NCI-H2196 treated with DMSO at 0.1 percent for 48 hours (cell line): ENCODE measurements around the gene NFKB2.

Experiments used
- DNase-seq: peaks from one replicate; lab custom pipeline; 2025; ENCODE audit not compliant: unreplicated experiment; lab: John Stamatoyannopoulos, UW

NFKB2 gene

GRCh38 chr10:102395400-102396316 lies at the start of gene NFKB2:
Gene NFKB2 (plus strand): TSS chr10:102395705. CDS start chr10:102395960, 255 bp downstream.
- peak; percentile 22 for DNase-seq

DNA sequence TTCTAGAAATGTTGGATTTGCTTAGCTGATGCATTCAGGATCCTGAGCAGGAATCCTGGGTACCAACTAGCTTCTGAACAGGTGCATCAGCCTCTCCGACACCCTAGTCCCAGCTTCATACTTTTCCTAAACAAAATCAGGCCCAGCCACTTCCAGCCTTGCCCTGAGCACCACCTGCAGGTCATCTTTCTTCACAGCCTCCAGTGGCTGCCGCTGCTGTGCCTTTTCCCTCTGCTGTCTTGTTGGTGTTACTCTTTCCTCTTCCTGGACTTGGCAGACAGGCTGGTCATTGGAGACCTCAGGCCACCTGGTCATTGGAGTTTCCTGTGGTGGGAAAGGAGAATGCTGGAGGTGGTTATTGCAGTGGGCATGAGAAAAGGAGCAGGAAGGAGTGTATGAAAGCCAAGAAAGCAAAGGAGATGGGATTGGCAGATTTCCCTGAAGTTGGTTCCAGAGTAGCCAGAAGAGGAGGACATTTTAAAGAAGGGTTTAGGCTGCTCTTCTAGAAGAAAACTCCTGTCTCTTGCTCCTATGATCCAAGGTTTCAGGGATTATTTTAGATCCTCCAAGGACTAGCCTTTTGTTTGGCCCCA lies 48.2 kb upstream of the NFKB2 start:
- DNase-seq = peak; percentile 44

- peak; percentile 31 for DNase-seq
Observed at GRCh38 chr10:102352066-102352715, 43.3 kb upstream of the NFKB2 start.

- DNase-seq = no peak
Observed at GRCh38 chr10:102354451-102354850, 41.1 kb upstream of the NFKB2 start.

- DNase-seq = no peak
Observed at GRCh38 chr10:102358712-102359382, 36.7 kb upstream of the NFKB2 start.

GRCh38 chr10:102367441-102367840 lies 28.1 kb upstream of the NFKB2 start:
- DNase-seq = no peak

DNA sequence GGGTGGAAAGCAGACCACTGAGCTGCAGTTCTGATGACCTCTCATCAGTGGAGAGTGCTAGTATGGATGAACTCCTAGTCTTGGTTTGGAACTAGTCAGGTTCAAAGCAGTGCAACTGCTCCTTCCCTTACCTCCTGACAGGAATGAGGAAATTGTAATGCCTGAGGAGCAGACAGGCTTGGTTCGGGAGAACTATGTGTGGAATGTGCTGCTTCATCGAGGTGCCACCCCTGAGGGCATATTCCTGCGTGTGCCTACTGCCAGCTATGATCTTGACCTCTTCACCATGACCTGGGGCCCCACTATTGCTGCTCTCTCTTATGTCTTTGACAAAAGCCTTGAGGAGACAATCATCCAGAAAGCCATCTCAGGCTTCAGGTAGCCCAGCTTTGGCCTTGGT lies 27.4 kb upstream of the NFKB2 start:
- DNase-seq = no peak

- DNase-seq = no peak
Observed at GRCh38 chr10:102371295-102371694, 24.2 kb upstream of the NFKB2 start.

DNA sequence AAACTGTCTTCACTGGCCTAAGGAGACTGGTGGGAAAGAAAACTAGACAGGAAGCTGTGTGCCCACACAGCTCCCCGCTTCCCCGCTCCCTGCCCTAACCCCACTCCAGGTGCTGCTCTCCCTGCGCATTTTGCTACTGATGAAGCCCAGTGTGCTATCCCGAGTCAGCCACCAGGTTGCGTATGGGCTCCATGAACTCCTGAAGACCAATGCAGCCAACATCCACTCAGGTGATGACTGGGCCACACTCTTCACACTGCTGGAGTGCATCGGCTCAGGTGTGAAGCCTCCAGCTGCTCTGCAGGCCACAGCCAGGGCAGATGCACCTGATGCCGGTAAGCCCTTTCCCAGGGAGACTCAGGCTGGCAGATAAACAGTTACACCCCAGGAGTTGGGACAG lies 20.3 kb upstream of the NFKB2 start:
- DNase-seq = no peak

DNA sequence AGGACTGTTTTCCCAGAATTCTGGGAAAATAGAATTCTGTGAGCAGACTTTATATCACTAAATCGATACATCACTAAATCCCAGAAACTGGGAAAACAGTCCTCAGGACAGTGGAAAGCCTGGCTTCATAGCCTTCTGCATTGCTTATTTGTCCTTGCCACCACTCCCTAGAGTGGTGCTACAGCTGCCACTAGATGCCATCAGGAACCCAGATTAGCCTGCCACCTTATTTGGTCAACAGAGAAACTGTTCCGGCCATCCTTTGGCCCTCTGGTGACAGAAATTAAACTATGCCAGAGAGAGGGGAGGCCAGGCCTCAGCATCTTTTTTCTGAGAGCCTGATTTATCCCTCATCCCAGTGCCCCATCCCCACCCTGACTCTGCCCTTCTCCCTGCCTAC lies 19.6 kb upstream of the NFKB2 start:
- DNase-seq = no peak

DNA sequence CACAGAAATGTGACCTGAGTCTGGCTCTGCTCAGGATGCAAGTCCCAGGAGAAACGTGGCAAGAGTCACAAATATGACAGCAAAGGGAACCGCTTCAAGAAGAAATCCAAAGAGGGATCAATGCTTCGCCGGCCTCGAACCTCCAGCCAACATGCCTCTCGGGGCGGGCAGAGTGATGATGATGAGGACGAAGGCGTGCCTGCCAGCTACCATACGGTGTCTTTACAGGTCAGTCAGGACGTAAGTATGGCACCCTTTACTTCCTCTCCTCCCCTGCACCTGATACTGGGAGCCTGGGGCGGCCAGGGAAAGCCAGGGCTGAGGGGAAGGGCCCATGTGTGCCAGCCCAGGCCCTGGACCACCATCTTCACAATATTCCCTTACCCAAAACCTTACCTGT lies 18.6 kb upstream of the NFKB2 start:
- DNase-seq = no peak

DNA sequence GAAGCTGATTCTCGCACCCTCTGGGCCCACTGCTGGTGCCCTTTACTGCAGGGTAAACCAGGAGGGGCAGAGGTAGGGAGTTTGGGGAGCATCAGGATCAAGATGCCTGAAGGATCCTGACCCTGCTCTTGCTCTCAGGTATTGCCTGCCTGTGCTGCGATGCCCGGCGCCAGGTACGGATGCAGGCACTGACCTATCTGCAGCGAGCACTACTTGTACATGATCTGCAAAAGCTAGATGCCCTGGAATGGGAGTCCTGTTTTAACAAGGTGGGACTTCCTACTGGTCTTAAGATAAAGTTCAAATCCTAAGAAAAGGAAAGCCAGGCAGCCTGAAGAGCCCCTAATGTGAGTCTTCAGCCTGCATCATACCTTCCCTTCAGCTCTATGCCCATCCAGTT lies 16.1 kb upstream of the NFKB2 start:
- no peak for DNase-seq

GRCh38 chr10:102381983-102382382 lies 13.5 kb upstream of the NFKB2 start:
- DNase-seq = no peak

GRCh38 chr10:102382871-102383270 lies 12.6 kb upstream of the NFKB2 start:
- DNase-seq = no peak

- no peak for DNase-seq
Observed at GRCh38 chr10:102384053-102384452, 11.5 kb upstream of the NFKB2 start.

DNA sequence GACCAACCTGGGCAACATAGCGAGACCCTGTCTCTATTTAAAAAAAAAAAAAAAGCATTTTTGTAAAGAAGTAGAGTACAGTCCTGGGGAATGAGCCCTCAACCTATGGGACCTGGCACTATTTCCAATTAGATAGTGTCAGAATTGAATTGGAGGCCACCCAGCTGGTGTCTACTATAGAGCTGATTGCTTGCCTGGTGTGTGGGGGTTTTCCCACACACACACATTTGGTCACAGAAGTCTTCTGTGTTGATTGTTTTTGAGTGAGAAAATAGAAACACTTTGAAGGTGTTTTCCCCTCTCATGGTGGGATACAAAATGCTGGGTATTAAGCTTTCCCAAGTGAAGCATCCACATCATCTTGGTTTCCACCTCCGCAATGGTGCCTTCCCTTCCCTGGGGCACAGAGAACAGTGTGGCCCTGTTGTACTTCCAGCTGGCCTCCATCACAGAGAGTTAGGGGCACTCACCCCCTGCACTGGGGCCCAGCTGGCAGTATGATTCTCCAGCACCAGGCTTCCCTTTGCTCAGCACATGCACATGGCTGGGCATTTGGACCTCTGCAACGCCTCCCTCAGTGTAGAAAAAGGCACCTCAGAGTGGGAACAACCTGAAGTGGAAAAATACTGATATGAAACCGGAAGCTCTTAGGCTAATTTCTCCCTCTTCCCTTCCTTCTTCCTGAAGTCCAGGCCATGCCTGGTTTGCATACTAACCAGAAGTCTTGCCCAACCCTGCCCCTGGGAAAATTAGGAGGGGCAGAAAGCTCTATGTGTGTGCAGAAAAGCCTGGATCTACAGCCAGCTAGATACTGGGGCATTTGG lies 10.7 kb upstream of the NFKB2 start:
- DNase-seq = no peak

DNA sequence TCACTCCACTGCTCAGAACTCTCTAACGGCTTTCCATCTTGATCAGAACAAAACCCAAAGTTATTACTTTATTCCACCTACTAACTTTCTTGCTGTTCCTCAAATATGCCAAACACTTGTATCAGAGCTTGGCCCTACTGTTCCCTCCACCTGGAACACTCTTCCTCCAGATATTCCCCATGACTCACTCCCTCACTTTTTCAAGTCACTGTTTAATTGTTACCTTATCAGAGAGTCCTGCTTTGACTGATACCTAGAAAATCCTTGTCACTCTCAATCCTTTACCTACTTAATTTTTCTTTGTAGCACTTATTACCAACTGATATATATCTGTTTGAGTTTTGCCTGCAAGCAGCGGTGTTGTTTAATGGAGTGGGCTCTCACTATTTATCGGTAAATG lies 5.6 kb upstream of the NFKB2 start:
- no peak for DNase-seq

GRCh38 chr10:102392306-102392705 lies 3.2 kb upstream of the NFKB2 start:
- DNase-seq = no peak

- DNase-seq = no peak
Observed at GRCh38 chr10:102393411-102394078, 2.0 kb upstream of the NFKB2 start.
